ENCODE data around the gene PIGM. TPM values are rescaled to one million over a fixed set of nuclear protein-coding genes. Genes with fewer than 3 reads are reported as not detected.

Gene PIGM
- total RNA-seq, 2 donors from 2014 or later = 5.0 to 6.8 TPM

DNA sequence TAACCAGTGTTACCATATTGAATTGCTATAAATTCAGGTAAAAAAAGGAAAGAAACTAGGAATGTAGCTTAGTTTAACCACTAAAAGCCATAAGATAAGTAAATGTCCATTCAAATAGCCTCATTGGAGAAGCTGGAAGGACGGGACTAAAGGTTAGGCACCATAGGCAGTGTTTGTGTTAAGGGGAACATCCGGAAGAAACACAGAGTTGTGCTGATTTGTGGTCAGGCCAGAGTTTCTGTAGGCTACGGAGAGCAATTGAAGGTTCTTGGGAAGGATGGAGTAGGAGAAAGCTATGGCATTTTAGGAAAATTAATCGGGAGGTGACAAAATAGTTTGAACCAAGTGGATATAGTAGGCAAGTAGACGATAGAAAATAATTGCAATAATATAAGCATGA, 39.5 kb upstream of the PIGM start:
- Histone ChIP-seq H3K9me3 (no peaks in the 10 kb centered on the region), H3K36me3 (no peaks in the 10 kb centered on the region), H3K4me3 (no peak overlapping the region), H3K27me3 (replicated peaks; ENCODE audit: insufficient read depth) (no peaks in the 10 kb centered on the region), H3K4me1 (ENCODE audit: control insufficient read depth in 1 of 2, low read depth in 2 of 2) (peaks cover 0 to 5% of the 10 kb centered on the region in 2 donors), H3K27ac (no peak overlapping the region)
- DNase-seq (ENCODE audit: low spot score) = no peak
- no peak for ATAC-seq (ENCODE audit: insufficient number of reproducible peaks, low FRiP score, low read depth)
- TF ChIP-seq CTCF (IDR thresholded peaks at IDR 0.05) = no peak

DNA sequence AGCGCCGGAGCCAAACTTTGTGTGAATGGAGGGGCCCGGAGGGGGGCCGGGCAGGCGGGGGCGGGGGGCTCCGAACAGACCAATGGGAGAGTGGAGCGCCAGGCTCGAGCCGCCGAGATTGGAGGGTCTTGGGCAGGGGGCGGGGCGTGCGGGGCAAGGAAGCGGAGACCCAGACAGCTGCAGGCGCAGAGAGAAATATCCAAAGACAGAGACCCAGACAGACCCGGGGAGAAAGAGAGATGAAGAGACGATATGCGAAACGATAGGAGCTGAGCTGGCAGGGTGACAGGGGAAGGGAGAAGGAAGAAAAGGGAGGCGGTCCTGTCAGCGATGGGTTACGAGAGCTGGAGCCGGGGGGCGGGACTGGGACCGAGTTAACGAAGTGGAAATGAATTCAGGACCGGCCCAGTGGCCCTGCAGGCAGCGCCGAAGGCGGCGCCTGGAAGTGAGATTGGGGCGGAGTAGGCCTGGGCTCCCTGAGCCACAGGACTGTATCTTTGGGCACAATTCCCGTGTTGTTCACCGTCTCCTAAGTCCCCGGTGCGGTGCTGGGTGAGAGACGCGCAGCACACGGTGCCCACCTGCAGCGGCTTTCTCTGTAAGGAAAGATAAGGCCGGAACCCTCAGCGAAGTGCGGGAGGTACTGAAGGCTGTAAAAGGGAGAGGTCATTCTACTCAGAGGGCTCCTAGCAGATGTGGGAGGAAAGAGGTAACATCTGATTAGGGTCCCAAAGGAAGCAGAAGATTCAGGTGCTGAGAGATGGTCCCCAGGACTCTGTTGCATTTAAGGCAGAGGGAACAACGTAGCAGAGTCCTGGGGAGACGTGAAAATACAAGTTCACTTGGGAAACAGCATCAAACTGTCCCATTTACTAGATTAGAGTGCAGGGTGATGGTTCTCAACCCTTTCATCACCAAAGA, 38.7 kb upstream of the PIGM start:
- DNase-seq (ENCODE audit: low spot score) (peak; percentile 59), ATAC-seq (ENCODE audit: insufficient number of reproducible peaks, low FRiP score, low read depth) (peak; percentile 73)
- Histone ChIP-seq H3K27me3 (replicated peaks; ENCODE audit: insufficient read depth) (no peaks in the 10 kb centered on the region), H3K4me3 (peak overlapping the region; percentile 82), H3K9me3 (no peaks in the 10 kb centered on the region), H3K36me3 (no peaks in the 10 kb centered on the region), H3K27ac (no peak overlapping the region), H3K4me1 (ENCODE audit: control insufficient read depth in 1 of 2, low read depth in 2 of 2) (peaks cover 0 to 5% of the 10 kb centered on the region in 2 donors)
- TF ChIP-seq CTCF (IDR thresholded peaks at IDR 0.05) = no peak

DNA sequence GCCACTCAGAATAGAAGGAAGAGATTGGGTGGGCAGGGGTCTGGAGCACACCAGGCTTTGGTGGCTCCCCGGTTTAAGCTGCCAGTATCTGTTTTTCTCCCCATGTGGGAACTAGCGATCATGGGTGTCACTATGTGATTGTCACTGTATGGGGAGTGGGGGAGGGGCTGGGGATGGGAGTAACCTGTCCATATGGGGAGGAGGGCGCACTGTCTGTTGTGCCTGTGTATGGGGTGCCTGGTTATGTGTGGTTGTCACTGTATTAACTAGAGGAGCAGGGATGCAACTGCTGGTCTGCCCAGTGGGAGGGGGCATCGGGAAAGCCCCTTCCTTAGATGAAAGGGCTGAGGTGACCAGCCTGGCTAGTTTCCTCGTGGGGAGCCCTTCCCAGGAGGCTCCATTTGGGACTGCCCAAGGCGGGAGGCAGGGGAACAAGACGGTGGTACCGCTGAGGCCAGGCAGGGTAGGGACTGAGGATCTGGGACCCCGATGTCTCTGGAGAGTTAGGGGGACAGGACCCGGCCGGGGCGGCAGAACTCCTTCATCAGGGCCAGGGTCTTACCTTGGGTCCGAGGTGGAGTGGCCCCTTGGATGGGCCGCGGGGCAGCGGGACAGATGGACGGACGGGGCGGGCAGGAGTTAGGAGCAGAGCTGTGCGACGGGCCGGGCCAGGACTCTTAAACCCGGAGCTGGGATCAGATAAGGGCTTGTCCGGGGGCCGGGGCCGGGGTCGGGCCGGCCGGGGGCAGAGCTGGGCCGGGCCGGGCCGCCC, 37.9 kb upstream of the PIGM start, which contains the start of gene KCNJ10:
KCNJ10 (minus strand) TSS at position 701 of the 772 bp plus-strand sequence. CDS start 27,628 bp downstream, outside the sequence.
- no peak for TF ChIP-seq CTCF (IDR thresholded peaks at IDR 0.05)
- Histone ChIP-seq H3K27ac (no peak within 1 kb of the TSS), H3K27me3 (replicated peaks; ENCODE audit: insufficient read depth) (no peaks in the 10 kb centered on the region), H3K4me3 (peak within 1 kb of the TSS; percentile 82), H3K36me3 (no peaks in the 10 kb centered on the region), H3K9me3 (no peaks in the 10 kb centered on the region), H3K4me1 (ENCODE audit: control insufficient read depth in 1 of 2, low read depth in 2 of 2) (peaks cover 0 to 5% of the 10 kb centered on the region in 2 donors)
- DNase-seq (ENCODE audit: low spot score) = no peak
- ATAC-seq (ENCODE audit: insufficient number of reproducible peaks, low FRiP score, low read depth) = no peak

- no peak for ATAC-seq (ENCODE audit: insufficient number of reproducible peaks, low FRiP score, low read depth)
- peaks cover 0 to 5% of the 10 kb centered on the region in 2 donors for H3K4me1 ChIP-seq (ENCODE audit: control insufficient read depth in 1 of 2, low read depth in 2 of 2)
These were observed 36.4 kb upstream of the PIGM start for GRCh38 chr1:160068225-160068624.

More at GRCh38 chr1:160068225-160068624, 36.4 kb upstream of the PIGM start:
- no peak overlapping the region for H3K4me3 ChIP-seq
- TF ChIP-seq CTCF (IDR thresholded peaks at IDR 0.05) = no peak
- no peak for DNase-seq (ENCODE audit: low spot score)
- no peaks in the 10 kb centered on the region for H3K36me3 ChIP-seq
- no peak overlapping the region for H3K27ac ChIP-seq
- no peaks in the 10 kb centered on the region for H3K27me3 ChIP-seq (replicated peaks; ENCODE audit: insufficient read depth)
- no peaks in the 10 kb centered on the region for H3K9me3 ChIP-seq

All from thoracic aorta (tissue), 2 donors.